Measurements from ENCODE around the gene C15orf61.

Gene C15orf61

DNA sequence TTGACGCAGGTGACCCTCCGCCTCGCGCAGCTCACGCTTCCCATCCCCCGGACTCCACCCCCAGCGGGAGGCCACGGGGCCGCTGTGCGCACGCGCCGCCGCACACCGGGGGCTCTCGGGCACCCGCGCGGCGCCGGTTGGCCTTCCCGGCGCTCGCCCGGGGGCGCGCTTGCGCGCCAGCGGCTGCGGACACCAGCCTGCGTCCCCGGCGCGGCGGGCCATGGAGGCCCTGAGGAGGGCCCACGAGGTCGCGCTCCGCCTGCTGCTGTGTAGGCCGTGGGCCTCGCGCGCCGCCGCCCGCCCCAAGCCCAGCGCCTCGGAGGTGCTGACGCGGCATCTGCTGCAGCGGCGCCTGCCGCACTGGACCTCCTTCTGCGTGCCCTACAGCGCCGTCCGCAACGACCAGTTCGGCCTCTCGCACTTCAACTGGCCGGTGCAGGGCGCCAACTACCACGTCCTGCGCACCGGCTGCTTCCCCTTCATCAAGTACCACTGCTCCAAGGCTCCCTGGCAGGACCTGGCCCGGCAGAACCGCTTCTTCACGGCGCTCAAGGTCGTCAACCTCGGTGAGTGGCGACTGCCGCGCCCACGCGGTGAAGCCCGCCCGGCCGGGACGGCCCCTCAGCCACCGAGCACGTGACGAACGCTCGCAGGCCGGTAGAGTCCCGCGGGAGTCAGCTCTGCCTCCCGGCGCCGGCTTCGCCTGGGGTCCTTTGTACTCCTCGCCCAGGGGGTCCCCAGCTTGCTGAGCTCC, at the start of gene C15orf61:
TSS of gene C15orf61 (plus strand) at position 103 of the 754 bp plus-strand sequence. CDS start at position 221, 118 bp downstream.
- peak; percentile 88 for DNase-seq

DNA sequence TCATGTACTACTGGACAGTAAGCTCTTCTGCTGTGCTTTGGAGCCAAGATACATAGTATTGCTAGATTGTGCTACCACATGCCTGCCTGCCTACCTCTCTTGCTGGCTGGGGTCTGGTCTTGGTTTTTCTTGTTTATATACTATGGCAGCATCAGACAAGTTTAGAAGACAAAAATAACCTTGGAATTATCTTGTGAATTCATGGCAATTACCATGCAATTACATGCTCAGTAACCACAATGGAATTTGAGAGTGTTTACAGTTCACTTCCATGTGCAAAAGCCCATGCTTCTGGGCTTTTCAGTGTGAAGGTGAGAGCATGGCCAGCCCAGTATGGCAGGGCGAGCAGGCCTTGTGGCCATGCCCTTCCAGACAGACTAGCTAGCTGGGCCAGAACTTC, 48.0 kb upstream of the C15orf61 start:
- DNase-seq, result no peak

DNA sequence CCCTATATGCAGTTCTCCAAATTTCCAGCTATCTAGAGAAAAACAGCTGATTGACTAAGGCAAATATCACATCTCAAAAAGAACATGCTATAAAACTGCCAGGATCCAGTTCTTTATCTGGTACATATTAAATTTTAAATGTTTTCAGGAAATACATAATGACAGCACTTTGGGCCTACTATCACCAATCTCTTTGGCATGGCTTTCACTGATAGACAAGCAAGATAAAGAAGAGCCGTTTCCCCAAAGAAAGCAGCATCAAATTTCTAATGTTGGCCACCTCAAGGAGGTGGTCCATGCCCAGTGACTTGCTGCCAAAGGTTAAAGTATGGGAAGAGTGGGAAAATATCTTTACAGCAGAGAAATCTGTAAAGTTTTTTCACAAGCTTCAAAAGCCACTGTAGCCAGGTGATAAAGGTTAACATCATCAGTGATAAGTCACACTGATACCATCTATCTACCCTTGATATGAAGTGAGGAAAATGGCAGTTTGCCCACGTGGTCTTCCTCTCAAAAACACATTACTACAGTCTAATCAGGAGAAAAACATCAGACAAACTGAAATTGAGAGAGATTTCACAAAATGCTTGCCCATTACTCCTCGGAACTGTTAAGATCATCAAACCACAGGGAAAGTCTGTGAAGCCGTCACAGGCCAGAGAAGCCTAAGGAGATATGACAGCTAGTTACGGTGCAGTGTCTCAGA, 46.4 kb upstream of the C15orf61 start:
- DNase-seq, result no peak

DNA sequence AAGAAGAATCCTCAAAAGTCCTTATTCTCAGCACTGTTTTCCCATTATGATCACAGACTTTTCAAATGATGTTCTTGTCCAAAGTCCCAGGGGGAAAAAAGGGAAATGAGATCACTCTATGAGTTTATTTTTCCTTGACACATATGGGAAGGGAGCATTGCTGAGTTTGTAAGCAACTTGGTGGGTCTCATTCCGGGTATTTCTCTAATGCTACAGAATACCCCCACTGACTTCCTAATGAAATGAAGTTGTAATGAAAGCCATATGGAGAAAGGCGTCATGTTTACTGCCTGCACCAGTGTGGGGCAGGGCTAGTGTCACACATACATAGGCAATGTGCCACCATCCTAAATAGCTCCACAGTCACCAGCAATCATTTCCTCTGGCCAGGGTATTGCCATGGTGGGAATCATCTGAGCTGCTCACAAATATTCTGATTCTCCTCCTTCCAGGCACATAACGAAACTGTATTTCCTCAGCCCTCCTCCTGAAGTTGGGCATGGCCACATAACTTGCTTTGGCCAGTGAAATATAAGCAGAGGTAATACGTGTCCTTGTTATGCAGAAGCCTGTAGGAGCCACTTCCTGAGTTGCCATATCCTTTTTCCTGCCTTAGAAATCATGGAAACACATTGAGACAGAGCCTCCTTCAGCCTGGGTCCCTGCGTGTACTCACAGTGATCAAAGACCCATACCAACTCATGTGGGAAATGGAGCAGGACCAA, 41.0 kb upstream of the C15orf61 start:
- no peak for DNase-seq

DNA sequence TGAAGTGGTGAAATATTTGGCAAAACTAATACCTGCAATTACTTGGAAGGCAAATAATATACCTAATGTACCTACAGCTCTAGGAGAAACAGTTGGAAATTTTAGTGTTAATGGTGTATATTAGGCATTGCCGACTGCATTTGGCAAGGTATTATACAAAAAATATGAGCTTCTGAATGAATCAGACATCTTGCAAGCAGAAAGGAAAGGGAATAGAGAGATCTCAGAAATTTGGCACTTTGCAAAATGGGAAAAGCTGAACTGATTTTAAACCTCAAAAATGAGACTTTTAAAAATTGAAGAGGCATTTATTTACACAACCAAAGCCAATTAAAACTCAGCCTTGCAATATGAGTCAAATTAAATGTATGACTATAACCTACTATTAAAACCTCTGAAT, 40.2 kb upstream of the C15orf61 start:
- no peak for DNase-seq

DNA sequence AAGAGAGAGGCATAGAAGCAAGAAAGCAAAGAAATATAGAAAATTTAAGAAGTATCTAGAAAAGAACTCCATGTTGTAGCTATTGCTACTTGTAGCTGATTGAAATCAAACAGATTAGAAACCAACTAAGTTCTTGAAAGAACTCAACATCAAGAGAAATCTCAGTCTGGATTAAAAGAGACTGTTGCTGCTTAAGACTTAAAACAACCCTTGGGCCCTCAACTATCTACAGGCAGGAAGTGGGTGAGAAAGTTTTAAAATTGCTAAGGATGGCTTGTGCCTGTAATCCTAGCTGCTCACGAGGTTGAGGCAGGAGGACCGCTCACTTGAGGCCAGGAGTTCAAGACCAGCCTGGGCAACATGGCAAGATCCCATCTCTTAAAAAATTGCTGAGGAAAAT, 39.3 kb upstream of the C15orf61 start:
- DNase-seq, result no peak

DNA sequence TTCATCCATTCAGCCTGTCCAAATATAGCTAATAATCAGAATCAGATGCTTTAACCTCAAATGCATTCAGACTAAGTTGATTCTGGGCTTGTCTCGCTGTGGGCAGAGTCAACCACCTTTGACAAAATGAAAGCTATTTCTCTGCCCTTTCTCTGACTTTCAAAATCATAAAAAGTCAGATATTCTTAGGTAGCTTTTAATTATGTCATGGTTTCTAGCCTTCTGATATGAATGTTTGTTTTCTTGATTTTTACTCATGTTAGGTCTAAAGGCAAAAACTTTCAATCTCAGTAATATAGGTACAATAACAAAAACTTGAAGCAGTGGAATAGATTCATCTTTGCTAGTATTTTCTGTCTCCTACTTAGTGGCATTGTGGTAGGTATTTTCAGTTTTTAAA, 25.3 kb upstream of the C15orf61 start:
- no peak for DNase-seq

DNA sequence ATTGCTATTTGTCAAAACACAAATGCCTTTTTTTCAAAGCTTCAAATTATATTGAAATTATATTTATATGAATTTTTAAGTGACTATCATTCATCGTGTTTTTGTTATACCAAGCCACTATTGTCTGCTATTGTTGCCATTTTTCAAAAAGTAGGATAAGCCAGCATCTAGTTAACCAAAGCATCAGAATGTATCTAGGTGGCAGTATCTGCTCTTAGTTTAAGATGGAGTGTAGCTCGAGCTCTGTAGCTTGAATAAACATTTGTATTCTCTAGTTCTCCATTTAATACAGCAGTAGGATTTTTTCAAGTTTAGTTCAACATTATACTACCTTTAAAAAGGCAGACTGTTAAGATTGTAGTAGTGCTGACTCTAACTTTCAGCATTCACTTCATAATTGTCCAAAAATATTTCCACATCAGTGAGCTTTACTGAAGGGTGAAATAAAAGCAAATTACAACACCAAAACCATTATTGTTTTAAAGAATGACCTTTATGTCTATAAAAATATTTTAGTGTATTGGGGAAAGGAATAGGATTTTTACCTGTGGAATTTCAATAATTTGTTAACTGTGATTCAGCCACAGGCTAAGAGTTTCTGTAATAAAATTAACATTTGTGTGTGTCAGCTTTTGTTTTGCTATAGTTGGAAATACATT, 19.6 kb upstream of the C15orf61 start:
- no peak for DNase-seq

DNA sequence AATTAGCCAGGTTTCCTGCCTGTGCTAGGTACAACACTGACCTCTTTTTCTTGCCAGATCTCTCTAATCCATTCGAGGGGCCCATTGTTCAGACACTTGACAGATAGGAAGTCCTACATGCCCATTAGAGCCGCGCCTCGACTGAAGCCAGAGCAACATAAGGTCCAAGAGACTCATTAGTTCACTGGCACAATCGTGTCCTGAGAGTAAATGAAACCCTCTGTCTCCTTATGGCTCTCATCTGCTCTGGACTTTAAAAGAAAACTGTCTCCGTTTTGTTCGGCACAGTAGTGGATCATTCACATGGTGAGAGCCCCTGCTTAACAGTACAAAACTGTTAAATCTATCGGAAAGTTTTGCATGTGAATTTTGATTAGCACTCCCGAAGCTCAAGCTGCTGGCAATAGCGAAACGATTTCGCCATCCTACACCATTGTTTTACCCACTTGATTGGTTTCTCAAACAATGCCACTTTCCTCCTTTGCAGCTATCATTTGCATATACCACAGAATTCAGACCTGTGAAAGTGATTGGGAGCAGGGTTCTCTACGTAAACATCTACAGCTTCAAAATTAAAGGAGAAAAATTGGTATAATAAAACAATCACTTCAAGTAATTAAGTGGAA, 19.0 kb upstream of the C15orf61 start:
- no peak for DNase-seq

DNA sequence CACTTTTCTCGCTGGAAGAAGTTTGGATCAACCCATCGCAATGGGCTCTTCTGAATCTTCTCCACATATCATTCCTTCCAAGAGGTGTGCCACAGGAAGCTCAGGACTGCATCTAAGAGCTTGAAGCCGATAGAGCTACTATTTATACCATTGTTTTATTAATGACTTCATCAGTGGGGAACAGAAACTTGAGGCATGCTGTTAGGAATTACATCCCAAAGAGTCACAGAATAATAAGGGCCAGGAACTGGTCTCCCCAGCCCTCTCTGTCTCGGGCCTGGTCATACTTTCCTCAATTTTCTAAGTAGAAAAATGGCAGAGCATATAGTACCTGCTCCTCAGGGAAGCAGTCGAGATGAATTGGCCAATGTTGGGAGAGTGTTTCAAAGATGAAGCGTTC, 16.9 kb upstream of the C15orf61 start:
- no peak for DNase-seq

DNA sequence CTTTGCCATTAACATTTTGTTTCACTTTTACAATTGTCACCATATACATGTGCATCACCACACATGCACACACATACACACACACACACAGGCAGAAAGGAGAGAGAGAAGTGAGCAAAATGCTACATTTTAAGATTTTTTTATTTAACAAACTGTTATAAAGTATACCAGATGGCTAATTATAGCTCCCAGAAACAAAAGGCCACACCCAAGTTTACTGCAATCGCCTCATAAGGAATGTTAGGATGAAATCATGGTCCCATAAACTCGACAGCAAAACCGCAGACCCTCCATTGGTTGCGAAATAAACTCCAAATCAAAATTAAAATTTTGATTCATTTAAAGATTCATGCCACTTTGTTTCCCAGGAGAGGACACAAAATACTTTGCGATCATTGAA, 16.1 kb upstream of the C15orf61 start:
- DNase-seq, result no peak

DNA sequence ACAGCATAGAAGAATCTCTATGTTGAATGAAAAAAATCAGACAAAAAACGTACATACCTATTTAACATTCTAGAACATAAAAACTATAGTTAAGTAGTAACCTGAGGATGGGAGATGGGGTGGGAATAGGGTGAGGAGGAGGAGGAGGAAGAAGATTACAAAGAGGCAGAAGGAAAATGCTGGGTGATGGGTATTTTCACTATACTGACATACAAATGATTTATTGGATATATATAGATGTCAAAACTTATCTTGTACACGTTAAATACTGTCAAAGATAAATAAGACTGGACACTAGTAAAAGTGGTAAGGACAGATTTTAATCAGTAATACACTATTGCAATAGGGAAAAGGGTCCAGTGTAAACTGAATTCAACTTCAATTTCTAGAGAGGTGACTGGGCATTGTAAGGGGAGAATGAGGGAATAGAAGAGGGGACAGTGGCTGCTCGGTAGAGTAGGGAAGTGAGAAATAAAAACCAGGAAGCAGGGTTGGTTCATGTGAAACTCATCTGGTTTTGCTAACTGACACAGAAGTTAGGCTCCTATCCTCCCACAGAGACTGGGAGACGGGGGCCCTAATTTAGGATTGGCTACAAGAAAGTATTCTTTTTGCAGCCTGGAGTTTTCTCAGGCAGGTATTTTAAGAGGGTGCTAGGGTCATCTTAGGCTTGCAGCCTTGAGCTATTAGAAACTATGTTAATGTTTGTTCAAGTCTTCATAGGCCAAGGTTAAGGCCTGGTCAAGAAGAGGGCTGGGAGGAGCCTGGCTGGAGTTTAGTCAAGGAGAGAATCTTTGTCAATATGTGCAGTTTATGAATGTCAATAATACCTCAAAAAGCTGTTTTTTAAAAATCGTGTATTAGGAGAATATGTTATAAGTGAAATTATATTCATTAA, 15.0 kb upstream of the C15orf61 start:
- DNase-seq, result no peak

DNA sequence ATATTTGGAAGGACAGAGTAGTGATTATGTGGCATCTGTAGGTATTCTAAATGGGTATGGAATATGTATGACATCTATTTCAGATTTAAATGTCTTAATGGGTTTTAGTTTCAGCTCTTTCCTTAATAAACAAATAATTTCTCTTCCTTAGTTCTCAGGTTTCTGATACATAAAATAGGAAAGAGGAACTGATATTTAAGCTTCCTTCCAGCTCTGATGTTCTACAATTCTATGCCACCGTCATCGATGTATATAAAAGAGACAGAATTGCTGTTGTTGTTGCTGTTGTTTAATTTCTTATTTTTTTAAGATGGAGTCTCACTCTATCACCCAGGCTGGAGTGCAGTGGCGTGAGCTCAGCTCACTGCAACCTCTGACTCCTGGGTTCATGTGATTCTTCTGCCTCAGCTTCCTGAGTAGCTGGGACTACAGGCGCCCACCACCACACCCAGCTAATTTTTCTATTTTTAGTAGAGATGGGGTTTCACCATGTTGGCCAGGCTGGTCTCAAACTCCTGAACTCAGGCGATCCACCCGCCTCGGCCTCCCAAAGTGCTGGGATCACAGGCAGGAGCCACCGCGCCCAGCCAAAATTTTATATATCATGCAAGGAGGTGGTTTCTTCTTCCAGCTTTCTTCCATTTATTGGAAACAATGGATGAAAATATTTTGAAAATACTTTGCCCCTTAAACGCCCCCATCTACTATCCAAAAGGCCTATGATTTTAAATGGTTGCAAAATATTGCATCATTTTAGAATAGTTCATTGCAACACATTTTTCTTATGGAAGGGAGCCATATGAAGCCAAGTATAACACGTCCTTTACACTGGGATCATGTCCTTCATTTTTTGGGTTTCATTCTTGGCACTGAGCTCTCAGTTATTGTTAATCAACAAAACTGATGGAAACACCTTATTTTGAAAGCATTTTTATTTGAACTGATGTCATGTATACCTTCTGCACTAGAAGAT, 13.9 kb upstream of the C15orf61 start:
- DNase-seq, result no peak

DNA sequence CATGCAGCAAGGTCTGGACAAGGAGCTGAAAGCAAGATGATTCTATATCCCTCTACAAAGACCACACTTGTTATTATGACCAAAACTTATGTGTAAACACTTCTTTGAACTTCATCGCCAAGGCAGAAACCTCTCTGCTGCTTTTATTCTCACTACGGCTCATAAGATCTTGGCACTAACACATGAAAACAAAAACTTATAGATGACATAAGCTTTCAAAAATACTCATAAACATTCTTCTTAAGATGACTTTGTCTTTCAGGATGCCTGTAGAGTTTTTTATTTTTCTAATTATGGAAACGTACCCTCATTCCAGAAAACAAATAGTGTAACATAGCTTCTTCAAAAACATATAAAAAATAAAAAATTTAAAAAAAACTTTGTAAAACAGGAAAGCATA, 12.5 kb upstream of the C15orf61 start:
- no peak for DNase-seq

DNA sequence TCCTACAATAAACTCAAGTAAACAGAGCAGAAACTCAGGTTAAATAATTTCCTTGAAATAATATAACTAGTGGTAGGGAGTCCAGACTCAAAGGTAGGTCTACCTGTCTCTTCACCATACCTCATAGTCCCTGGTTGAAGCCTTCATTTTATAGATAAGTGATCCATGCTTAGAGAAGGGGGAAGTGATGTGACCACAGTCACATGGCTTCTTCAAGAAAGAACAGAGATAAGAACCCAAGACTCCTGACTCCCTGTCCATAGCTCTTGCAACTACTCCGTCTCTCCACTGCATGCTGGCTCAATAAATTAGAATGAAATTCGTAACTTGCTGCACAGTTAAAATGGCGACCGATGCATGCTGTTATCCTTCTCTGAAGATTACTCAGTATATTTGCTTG, 11.0 kb upstream of the C15orf61 start:
- DNase-seq, result no peak

DNA sequence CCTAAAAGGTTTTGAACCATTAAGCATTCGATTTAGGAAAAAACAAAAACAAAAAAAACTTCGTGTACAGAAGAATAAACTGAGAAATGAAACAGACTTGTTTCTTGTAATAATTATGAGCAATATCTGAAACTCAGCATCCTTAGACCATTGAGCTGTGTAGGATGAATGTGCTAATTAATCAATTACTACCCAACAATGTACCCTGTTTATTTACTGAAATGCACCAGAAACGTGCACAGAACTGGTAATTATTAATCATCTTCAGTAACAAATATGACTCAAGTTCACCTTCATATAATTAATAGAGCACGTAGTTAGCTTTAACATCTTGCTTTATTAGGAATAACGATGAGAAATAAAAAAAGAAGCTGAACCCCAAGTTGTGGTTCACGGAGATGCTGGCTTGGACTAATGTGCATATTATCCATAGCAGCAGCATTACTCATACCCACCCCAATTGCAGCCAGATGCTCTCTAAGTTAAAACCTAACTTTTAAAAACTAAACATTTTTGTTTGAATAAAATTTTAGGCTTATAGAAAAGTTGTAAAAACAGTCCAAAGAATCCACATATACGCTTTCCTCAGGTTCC, 10.2 kb upstream of the C15orf61 start:
- DNase-seq, result no peak

DNA sequence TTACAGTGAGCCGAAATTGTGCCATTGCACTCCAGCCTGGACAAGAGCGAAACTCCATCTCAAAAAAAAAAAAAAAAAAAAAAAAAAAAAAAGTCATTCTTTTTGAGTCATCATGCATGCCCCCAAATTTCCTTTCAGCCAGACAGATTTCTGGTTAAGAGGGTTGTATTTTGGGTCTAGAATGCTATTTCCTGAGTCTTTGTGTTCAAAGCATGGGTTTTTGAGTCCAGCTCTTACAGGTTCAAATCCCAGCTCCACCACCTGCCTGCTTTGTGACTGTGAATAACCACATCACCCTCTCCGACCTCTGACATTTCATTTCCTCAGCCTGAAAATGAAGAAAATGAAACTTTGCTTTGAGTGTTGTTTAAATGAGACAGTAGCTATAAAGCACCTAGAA, 9.3 kb upstream of the C15orf61 start:
- no peak for DNase-seq

DNA sequence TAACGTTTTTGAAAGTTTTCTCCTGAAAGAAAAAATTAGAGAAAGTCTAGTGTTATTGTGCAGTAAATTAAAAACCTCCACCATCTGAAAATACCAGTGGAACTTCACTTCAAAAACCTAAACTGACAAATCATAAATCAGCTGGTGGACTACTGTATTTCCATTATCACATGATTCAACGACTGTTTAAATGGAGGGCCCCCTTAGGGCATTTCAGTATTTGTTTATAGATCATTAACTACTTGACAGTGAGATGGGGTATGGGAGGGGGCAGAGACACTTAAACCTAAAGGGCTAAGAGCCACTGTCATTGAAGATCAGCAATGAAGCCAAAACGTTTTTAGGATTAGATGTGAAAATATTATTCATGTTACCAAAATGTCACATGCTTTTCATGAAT, 8.8 kb upstream of the C15orf61 start:
- no peak for DNase-seq

DNA sequence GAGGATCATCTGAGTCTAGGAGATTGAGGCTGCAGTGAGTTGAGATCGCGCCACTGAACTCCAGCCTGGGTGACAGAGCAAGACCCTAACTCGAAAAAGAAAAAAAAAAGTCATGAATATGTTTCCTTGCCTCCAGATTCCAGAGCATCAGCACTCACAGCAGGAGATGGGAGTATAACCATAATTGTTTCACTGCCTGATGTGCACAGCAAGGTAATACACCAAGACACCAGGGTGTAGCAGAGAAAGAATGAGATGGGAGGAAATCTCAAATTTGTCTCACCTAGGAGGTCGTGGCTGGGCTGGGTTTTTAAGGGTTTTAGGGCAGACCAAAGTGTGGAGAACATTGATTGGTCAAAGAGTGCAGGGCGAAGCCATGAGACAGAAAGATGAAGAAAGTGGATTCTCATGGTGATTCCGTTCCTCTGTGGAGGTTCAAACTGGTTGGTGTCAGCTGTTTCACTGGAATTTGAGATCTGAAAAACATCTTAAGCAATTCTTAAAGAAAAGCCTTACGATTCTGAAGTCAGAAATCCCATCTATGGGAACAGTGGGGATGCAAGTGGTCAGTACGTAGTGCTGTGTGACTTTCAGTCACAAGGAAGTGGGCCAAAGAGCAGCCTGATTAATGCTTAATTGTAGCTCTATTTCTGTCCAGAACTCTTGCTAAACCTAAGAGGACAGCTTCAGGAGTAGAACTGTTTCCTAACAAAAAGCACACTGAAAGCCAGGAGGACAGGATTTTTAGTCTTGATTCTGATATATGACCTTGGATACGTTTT, 7.8 kb upstream of the C15orf61 start:
- DNase-seq, result no peak
